ENCODE measurements around the gene PRKCA. TPM values are rescaled to one million over a fixed set of nuclear protein-coding genes. Genes with fewer than 3 reads are reported as not detected.

The PRKCA gene
- total RNA-seq, 1 donor from 2014 or later: 5.4 TPM

DNA sequence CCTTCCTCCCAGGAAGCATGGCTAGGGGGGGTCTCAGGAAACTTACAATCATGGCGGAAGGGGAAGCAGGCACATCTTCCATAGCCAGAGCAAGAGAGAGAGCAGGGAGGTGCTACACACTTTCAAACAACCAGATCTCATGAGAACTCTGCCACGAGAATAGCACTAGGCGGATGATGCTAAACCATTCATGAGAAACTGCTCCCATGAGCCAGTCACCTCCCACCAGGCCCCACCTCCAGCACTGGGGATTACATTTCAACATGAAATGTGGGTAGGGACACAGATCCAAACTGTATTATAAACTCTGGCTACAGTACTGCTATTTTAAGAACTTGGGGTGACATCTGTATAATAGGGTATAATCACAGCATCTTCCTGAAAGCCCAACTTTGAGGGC lies 449.4 kb downstream of the PRKCA start:
- no peak for DNase-seq

DNA sequence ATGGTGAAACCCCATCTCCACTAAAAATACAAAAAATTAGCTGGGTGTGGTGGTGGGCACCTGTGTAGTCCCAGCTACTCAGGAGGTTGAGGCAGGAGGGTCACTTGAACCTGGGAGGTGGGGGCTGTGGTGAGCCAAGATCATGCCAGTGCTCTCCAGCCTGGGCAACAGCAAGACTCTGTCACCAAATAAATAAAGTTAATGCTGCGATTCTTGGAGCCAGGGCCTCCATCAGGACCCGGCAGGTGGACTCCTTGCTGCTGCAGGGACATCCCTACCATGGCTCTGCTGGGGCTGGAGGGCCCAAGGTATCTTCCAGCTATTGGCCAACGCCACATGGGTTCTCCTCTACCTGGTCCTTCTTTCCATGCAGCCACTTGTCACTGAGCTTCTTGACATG lies 450.0 kb downstream of the PRKCA start:
- no peak for DNase-seq

DNA sequence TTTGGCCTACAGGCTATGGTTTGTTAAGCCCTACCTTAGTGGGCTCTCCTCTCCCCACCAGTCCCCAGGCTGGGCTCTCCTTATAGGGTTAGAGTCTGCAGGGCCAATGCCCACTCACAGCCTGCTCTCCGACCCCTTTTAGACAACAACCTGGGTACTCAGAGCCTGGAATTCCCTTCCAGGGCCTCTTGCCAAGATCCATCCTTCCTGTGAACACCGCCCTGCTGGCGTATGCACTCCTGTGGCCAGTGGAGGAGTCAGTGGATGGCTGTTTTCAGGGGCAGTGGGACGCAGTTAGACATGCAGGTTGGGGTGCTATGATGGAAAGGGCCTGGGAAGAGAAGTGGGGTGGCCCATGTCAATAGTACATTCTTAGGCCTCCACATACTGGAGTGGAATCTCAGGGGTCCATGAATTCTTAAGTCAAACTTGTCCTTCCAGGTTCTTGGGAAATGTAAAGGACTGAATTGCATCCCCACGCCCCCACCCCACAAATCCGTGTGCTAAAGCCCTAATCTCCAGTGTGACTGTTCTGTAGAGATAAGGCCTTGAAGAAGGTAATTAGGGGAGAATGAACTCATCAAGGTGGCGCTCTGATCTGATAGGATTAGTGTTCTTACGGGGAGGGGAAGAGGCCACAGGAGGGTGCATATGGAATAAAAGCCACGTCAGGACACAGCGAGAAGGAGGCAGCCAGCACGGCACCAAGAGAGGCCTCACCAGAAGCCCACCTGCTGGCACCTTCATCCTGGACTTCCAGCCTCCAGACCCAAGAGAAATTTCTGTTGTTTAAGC lies 450.9 kb downstream of the PRKCA start:
- no peak for DNase-seq

DNA sequence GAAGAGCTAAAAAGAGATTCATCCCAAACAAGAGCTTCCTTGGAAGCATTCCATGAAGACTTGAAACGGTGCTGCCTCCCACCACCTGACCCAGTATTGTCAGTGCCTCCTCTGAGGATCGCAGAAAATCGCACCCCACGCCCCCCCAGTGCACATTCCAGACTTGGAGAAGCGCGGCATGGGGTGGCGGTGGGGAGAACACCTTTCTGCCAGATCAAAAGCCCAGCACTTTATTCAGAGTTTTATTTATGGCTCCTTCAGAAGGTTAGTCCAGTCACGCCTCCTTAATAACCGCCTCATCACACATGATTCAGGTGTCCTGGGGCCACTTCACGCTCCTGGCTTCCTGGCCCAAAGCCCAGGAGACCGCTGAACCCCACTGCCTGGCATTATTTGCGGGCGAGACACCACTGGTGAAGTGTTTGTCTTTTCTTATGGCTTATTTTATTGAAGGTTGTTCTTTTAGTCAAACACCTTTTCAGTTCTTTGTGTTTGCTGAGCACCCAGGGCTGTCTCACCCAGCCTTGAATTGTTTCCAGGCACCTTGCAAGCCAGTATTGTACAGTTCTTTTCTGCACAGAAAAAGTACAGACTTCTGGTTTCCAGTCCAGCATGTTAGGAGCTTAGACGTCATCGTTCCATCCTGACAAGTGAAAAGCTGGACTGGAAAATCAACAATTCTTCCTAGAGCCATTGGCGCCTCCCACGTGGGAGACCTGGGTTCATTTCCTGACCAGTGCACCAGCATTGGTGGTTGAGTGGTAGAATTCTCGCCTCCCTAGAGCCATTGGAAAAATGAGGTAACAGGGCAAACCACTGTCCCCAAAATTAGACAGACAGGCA lies 452.9 kb downstream of the PRKCA start:
- DNase-seq: no peak

DNA sequence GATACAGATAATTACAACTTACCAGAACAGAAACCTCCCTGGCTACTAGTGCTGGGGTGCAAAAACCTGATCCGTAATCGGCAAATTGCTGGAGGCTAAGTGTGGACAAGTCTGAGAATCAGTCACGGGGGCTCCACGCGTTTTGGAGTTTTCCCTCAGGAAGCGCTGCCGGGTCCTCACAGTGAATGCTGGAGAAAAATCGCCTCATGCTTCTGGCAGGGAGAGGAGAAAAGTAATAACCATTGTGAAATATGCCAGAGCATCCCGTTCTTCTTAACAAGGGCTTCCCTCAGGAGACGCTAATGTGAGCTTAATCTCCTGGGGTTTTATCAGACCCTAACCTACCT lies 453.5 kb downstream of the PRKCA start:
- no peak for DNase-seq

DNA sequence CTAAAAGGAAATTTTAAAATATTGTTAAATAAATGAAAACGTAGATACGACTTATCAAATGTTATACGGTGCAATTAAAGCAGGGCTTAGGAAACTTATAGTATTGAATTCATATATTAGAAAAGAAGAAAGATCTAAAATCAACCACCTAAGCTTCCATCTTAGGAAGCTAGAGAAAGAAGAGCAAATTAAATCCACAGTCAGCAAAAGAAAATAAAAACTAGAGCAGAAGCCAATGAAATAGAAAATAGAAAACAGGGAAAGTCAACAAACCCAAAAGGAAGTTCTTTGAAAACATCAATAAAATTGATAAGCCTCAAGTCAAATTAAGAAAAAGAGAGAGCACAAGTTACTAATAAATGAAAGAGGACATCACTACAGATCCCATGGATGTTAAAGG lies 457.9 kb downstream of the PRKCA start:
- DNase-seq: no peak

GRCh38 chr17:66762276-66762675 lies 459.9 kb downstream of the PRKCA start:
- DNase-seq: no peak

- DNase-seq: no peak
Observed at GRCh38 chr17:66763056-66763455, 460.6 kb downstream of the PRKCA start.

- no peak for DNase-seq
Observed at GRCh38 chr17:66764506-66764905, 462.1 kb downstream of the PRKCA start.

DNA sequence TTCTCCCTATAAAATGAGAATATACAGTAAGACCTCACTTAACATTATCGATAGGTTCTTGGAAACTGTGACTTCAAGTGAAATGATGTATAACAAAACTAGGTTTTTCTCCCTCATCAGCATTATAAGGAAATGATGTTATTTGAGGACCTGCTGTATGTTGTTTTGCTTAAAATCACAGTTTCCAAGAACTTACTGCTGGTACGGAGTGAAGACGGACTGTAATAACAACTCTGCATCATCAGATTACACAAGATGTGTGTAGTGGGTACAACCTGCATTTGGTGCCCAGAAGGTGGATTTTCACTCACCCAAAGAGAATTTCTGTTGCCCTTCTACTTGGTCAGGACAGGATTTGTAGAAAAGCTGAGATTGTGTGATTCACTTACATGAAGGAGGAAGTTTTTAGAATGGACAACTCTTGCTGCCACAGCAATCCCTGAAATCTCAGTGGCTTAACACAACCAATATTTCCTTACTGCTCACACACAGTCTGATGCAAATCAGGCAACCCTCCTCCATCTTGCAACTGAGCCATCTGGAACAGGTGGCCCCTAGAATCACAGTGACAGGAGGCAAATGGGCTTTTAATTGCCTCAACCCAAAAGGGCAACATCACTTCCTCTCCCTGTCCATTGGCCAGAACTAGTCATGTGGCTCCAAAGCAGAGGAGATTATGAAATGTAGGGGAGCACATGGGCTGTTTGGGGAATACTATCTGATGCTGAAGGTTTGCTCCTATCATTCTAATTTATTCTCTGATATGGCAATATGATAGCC lies 464.9 kb downstream of the PRKCA start:
- DNase-seq: no peak

DNA sequence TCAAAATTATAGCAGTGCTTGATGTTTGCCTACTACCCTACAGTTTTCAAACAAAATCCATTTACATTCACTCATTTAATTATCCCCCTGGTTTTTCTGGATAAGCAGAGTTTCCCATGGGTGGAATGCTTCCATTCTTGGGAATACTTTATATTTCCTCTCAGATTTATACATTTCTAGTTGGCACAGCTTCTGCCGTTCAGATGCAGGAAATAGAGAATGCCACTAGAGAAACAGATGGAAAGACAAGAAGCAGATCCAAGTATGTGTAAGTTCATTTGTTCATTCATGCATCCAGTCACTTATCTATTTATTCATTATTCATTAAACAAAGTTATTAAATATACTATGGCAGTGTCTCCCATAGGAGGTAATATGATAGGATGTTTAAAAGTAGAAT lies 467.5 kb downstream of the PRKCA start:
- DNase-seq: no peak

DNA sequence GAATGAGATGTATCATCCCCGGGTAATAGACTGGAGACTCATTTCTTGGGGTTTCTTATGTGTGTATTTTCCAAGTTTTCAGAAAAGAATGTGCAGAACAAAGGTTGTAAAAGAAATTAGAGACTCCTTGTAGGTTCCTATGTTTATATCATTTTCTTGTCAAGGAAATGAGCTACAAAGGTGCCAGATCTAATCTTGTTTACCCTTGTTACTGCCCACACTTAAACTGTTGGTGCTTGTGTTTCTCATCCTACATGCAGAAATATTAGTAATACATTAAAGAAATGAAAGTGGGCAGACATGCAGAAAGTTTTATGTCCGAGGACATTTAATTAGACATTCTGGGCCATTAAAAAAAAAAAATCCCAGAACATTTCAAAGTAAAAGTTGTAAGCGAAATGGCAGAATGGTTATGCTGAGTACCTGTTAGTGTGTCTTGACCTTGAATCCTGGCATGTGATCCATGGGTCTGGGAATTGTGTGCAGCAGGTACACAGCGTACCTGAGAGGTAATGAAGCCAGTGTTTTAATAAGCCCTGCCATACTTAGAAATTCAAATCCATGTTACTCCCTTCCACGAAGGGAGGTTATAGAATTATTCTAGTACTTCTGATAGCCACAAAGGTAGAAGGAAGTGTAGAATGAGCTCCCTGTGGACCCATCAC lies 469.9 kb downstream of the PRKCA start:
- DNase-seq: no peak

DNA sequence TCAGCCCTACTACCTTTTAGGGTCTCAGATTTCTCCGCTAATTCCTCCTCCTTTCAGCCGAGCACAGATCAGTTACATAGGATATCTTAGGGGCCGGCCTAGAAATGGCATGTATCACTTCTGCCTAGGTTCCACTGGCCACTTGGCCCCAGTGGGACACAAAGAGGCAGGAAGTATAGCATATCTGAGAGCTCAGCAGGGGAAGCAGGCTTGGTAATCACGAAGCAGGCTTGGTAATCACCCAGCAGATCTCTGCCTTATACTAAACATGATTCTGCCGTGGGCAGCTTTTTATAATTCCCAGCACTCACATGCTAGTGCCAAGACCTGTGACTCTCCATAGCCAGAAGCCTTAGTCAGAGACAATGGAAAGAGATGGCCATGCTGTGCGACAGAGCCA lies 472.9 kb downstream of the PRKCA start:
- DNase-seq: no peak

- DNase-seq: no peak
Observed at GRCh38 chr17:66775881-66776400, 473.5 kb downstream of the PRKCA start.

DNA sequence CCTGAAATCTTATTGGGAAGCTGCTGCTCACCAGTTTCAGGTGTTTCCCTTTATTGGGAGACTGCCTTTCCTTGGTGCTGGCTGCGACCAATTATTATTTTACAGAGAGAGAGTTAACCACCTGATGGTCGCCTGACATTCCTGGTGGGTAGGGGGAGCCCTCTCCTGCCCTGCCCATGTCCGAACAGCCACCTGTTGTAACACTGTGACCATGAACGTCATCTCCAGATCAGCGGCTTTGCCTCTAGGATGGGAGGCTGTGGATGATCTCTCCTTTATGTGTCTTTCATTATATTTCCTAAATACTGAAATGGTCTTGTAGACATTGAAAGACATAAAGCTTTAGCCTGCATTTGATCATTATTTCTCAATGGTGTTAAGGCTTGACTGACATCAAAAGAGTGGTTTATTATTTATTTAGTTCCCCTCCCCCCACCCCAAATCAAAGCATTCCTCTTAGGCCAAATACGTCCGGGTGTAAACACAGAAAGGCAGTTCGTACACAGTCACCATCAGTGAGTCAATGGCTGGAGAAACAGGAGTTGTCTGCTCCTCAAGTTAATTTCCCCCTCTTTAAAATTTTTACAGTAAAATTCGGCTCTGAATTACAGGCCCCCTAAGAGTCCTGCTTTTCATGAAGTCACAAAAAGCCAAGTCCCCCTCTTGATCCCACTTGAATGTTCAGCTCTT lies 474.7 kb downstream of the PRKCA start:
- DNase-seq: no peak

- DNase-seq: no peak
Observed at GRCh38 chr17:66777689-66778225, 475.3 kb downstream of the PRKCA start.

DNA sequence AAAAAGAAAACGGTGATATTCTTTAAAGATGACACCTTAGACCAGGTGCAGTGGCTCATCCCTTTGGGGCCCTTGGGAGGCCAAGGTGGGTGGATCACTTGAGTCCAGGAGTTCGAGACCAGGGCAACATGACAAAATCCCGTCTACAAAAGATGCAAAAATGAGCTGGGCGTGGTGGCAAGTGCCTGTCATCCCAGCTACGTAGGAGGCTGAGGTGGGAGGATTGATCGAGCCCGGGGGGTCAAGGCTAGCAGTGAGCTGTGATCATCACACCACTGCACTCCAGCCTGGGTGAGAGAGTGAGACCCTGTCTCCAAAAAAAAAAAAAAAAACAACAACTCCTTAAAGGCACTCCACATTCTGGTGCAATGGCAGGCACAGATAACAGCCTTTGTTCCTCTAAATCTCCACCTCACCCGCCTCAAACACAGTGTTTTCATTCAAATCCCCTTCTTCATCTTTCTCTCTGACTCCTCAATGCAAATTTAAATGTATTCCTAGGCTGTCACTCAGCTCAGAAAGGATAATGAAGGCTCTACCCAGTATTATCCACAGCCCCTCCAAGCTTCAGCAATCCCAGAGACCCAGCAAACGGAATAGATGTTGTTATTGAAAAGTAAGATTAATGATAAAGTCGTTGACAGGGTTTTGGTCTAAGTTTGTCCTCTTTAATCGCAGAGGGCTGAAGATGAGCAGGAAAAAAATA lies 476.3 kb downstream of the PRKCA start:
- no peak for DNase-seq

DNA sequence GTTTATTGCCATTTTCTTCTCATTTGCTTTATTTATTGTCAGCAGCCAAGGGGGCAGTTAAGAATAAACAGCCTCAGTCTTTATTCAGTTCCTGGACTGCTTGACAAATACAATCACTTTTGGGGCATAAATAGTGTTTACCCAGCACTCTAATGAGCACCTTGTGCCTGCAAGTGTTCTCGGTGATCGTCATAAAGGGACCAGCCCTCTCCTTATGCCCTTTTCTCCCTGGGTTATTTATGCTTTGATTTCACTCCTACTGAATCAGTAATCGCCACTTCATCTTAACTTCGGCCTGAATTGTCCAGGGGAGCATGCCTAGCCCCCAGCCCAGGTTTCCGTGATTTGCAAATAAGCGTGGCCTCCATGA lies 476.8 kb downstream of the PRKCA start:
- no peak for DNase-seq

- no peak for DNase-seq
Observed at GRCh38 chr17:66781135-66781534, 478.7 kb downstream of the PRKCA start.

- DNase-seq: no peak
Observed at GRCh38 chr17:66782851-66783250, 480.4 kb downstream of the PRKCA start.
